Fibroblast of lung (primary cell): ENCODE data around the gene PLD5. TPM values are rescaled to one million over a fixed set of nuclear protein-coding genes. Genes with fewer than 3 reads are reported as not detected.

Experiments used
- DNase-seq, 2 donors: peaks; one replicate each; pipeline versions ENCODE4 v3.0.0 to v3.0.0-alpha.2; 2010; ENCODE audit warnings: low read depth in 2 of 2
- H2AFZ ChIP-seq: 2 replicates; pipeline ENCODE4 v1.5.1; 2012; ENCODE audit warnings: low read length, control low read depth, inconsistent platforms
- H3K27ac ChIP-seq: 2 replicates; pipeline ENCODE4 v1.5.1; 2011; ENCODE audit warnings: low read length, control low read depth; ENCODE audit not compliant: insufficient read depth
- H3K27me3 ChIP-seq: 2 replicates; pipeline ENCODE4 v1.5.1; 2011; ENCODE audit warnings: mild to moderate bottlenecking, low read length; ENCODE audit not compliant: control insufficient read depth, insufficient read depth
- H3K36me3 ChIP-seq: 2 replicates; pipeline ENCODE4 v1.5.1; 2011; ENCODE audit warnings: low read length; ENCODE audit not compliant: control insufficient read depth, insufficient read depth
- H3K4me1 ChIP-seq: 2 replicates; pipeline ENCODE4 v1.5.1; 2011; ENCODE audit warnings: low read length; ENCODE audit not compliant: control insufficient read depth, insufficient read depth; ENCODE audit errors: extremely low read depth
- H3K4me2 ChIP-seq: 2 replicates; pipeline ENCODE4 v1.5.1; 2011; ENCODE audit warnings: low read length, control low read depth; ENCODE audit not compliant: insufficient read depth; ENCODE audit errors: extremely low read depth
- H3K4me3 ChIP-seq, 4 experiments: fragments of 200-600 bp in 1 of 4; sonication (generic) in 1 of 4; replicated peaks in 1 of 4; 2 replicates each; pipeline ENCODE4 v1.5.1; 2011 to 2016; ENCODE audit warnings: low read length in 4 of 4, low read depth in 3 of 4, mild to moderate bottlenecking in 3 of 4, control low read depth in 2 of 4, inconsistent platforms in 1 of 4, mixed read lengths in 1 of 4; ENCODE audit not compliant: insufficient read depth in 1 of 4; ENCODE audit errors: control extremely low read depth in 1 of 4
- H3K79me2 ChIP-seq: 2 replicates; pipeline ENCODE4 v1.5.1; 2012; ENCODE audit warnings: mild to moderate bottlenecking, low read length, inconsistent platforms; ENCODE audit not compliant: control insufficient read depth, insufficient read depth
- H3K9ac ChIP-seq: 2 replicates; pipeline ENCODE4 v1.5.1; 2011; ENCODE audit warnings: mild to moderate bottlenecking, low read length, control low read depth; ENCODE audit not compliant: insufficient read depth
- H3K9me3 ChIP-seq: 2 replicates; pipeline ENCODE4 v1.5.1; 2012; ENCODE audit warnings: low read depth, low read length; ENCODE audit not compliant: control insufficient read depth, insufficient read depth
- H4K20me1 ChIP-seq: 2 replicates; pipeline ENCODE4 v1.5.1; 2011; ENCODE audit warnings: low read length; ENCODE audit not compliant: control insufficient read depth, insufficient read depth; ENCODE audit errors: extremely low read depth
- EZH2 ChIP-seq: IDR thresholded peaks from 2 replicates; pipeline ENCODE4 v1.5.1; 2012; ENCODE audit warnings: low read length, control low read depth, mild to moderate bottlenecking; ENCODE audit errors: missing control alignments
- polyA plus RNA-seq, 2 donors: library from polyadenylated mRNA; depleted of rRNA in 1 of 2; stranded (reverse) in 1 of 2; unstranded in 1 of 2; fragments of >200 nt; gene quantifications; 2 replicates each; pipeline ENCODE4 v1.2.1, GENCODE V29; 2011 to 2012; ENCODE audit warnings: missing spikeins in 1 of 2
- total RNA-seq: library from RNA; depleted of rRNA; stranded (reverse); fragments of >200 nt; gene quantifications from 2 replicates; pipeline ENCODE4 v1.2.1, GENCODE V29; 2014
- TF ChIP-seq, protein P1 (sequence below), 2 donors: IDR thresholded peaks in 1 of 2; conservative IDR thresholded peaks in 1 of 2; 1 replicate in 1 of 2; 2 replicates in 1 of 2; pipeline ENCODE4 v1.5.1; 2011 to 2012; ENCODE audit warnings: low read length in 2 of 2, control low read depth in 1 of 2, inconsistent platforms in 1 of 2, low read depth in 1 of 2, mild to moderate bottlenecking in 1 of 2

Gene PLD5
- total and polyA plus RNA-seq, 2 donors (not counting 1 experiment from before 2014, with no cell fraction given), result under 0.01 to 0.02 TPM

- no peak overlapping the region for H2AFZ ChIP-seq
- H3K4me2 ChIP-seq, result no peak overlapping the region
- H3K36me3 ChIP-seq, result no peaks in the 10 kb centered on the region
Measured at GRCh38 chr1:242525360-242525722, 844 bp upstream of the PLD5 start.

GRCh38 chr1:242523719-242524570, 552 bp downstream of the PLD5 start:
- Histone ChIP-seq H3K4me1 (no peaks in the 10 kb centered on the region), H3K9me3 (no peaks in the 10 kb centered on the region), H3K36me3 (no peaks in the 10 kb centered on the region), H3K27ac (no peak overlapping the region), H3K27me3 (peaks cover 21% of the 10 kb centered on the region), H3K79me2 (no peaks in the 10 kb centered on the region), H2AFZ (no peak overlapping the region), H3K4me2 (peak overlapping the region; percentile 44), H3K4me3 (peak overlapping the region in 2 of 4 experiments; percentile 32 to 35), H4K20me1 (no peaks in the 10 kb centered on the region), H3K9ac (no peak overlapping the region)
- peak; percentile 12 to 26 for DNase-seq
- peak; percentile 68 for TF ChIP-seq EZH2
- TF ChIP-seq, protein P1, sequence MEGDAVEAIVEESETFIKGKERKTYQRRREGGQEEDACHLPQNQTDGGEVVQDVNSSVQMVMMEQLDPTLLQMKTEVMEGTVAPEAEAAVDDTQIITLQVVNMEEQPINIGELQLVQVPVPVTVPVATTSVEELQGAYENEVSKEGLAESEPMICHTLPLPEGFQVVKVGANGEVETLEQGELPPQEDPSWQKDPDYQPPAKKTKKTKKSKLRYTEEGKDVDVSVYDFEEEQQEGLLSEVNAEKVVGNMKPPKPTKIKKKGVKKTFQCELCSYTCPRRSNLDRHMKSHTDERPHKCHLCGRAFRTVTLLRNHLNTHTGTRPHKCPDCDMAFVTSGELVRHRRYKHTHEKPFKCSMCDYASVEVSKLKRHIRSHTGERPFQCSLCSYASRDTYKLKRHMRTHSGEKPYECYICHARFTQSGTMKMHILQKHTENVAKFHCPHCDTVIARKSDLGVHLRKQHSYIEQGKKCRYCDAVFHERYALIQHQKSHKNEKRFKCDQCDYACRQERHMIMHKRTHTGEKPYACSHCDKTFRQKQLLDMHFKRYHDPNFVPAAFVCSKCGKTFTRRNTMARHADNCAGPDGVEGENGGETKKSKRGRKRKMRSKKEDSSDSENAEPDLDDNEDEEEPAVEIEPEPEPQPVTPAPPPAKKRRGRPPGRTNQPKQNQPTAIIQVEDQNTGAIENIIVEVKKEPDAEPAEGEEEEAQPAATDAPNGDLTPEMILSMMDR (conservative IDR thresholded peaks at IDR 0.05 in 1 of 2, IDR thresholded peaks at IDR 0.05 in 1 of 2; ENCODE audit: low read depth in 1 of 2, low read length in 2 of 2), result no peak

More at GRCh38 chr1:242525360-242525722, 844 bp upstream of the PLD5 start:
- peak; percentile 4 for TF ChIP-seq EZH2
- TF ChIP-seq, protein P1 (conservative IDR thresholded peaks at IDR 0.05 in 1 of 2, IDR thresholded peaks at IDR 0.05 in 1 of 2; ENCODE audit: low read depth in 1 of 2, low read length in 2 of 2), result no peak
- Histone ChIP-seq H3K9ac (no peak overlapping the region), H3K79me2 (no peaks in the 10 kb centered on the region), H3K27me3 (peaks cover 21% of the 10 kb centered on the region), H3K4me1 (no peaks in the 10 kb centered on the region), H4K20me1 (no peaks in the 10 kb centered on the region), H3K4me3 (peak overlapping the region in 2 of 4 experiments; percentile 33 to 50), H3K27ac (no peak overlapping the region), H3K9me3 (no peaks in the 10 kb centered on the region)
- no peak for DNase-seq

- Histone ChIP-seq H3K36me3 (no peaks in the 10 kb centered on the region), H3K9me3 (no peaks in the 10 kb centered on the region), H2AFZ (no peak overlapping the region), H4K20me1 (no peaks in the 10 kb centered on the region), H3K4me1 (no peaks in the 10 kb centered on the region), H3K4me2 (no peak overlapping the region), H3K79me2 (no peaks in the 10 kb centered on the region), H3K27me3 (peaks cover 21% of the 10 kb centered on the region), H3K27ac (no peak overlapping the region), H3K4me3 (peak overlapping the region in 1 of 4 experiments; percentile 32), H3K9ac (no peak overlapping the region)
- peak in 1 of 2 donors; percentile 1 for DNase-seq
- TF ChIP-seq EZH2, result no peak
- TF ChIP-seq, protein P1 (conservative IDR thresholded peaks at IDR 0.05 in 1 of 2, IDR thresholded peaks at IDR 0.05 in 1 of 2; ENCODE audit: low read depth in 1 of 2, low read length in 2 of 2), result no peak
Measured at GRCh38 chr1:242522996-242523718, 1.3 kb downstream of the PLD5 start.
